K562 (cell line): ENCODE measurements around the gene CCDC13. TPM values are rescaled to one million over a fixed set of nuclear protein-coding genes. Genes with fewer than 3 reads are reported as not detected.

Source experiments
- ATAC-seq: fragments of 200-7000 bp; cut with Tn5 transposase; 3 replicates; pipeline ENCODE4 v1.9.1; 2020; ENCODE audit warnings: moderate library complexity
- BruUV-seq: library from RNA; stranded (reverse); fragments of 400-500 nt; replicated peaks from 2 replicates; lab custom pipeline; 2021; lab: Mats Ljungman, UMichigan
- CTCF ChIA-PET: fragments of 300-600 bp; formaldehyde crosslinking; extraction: SDS; loops from one replicate; lab custom pipeline; 2021; ENCODE audit warnings: low intra/inter-chr PET ratio; lab: Yijun Ruan, JAX
- POLR2A ChIA-PET: fragments of 300-600, 350-650 bp; sonication (Branson Sonifier 250); formaldehyde crosslinking; extraction: SDS; loops from one replicate; lab custom pipeline; 2021; ENCODE audit warnings: antibody characterized with exemption, inconsistent platforms; lab: Yijun Ruan, JAX
- DNase-seq, 4 experiments: peaks; one replicate each; pipeline versions ENCODE4 v3.0.0 to v3.0.0-alpha.2; 2011 to 2018; ENCODE audit warnings: low spot score in 3 of 4, mixed read lengths in 3 of 4; ENCODE audit errors: extremely low read depth in 1 of 4
- FAIRE-seq: peaks from 2 replicates; lab custom pipeline; 2011; peaks lifted over from hg19 to GRCh38; lab: Jason Lieb, UNC
- H2AFZ ChIP-seq: 2 replicates; pipeline ENCODE4 v1.6.0; 2011; ENCODE audit warnings: low read depth, low read length, control low read depth, inconsistent platforms
- H3K27ac ChIP-seq: fragments of 200-600 bp; 3 replicates; pipeline ENCODE4 v1.8.0; 2011; ENCODE audit warnings: low read depth, mild to moderate bottlenecking, control low read depth, inconsistent platforms, low read length, moderate library complexity, mixed read lengths; ENCODE audit errors: extremely low read depth
- H3K27me3 ChIP-seq, 2 experiments: fragments of 300-600 bp in 1 of 2; 2 replicates in 1 of 2; 3 replicates in 1 of 2; pipeline versions ENCODE4 v1.6.0 to v1.8.0; 2011; ENCODE audit warnings: inconsistent platforms in 2 of 2, low read length in 2 of 2, mild to moderate bottlenecking in 1 of 2, mixed read lengths in 1 of 2, moderate library complexity in 1 of 2; ENCODE audit not compliant: control insufficient read depth in 2 of 2, insufficient read depth in 2 of 2
- H3K36me3 ChIP-seq: fragments of 300-600 bp; 3 replicates; pipeline ENCODE4 v1.8.0; 2011; ENCODE audit warnings: mild to moderate bottlenecking, low read length, inconsistent platforms; ENCODE audit not compliant: control insufficient read depth, insufficient read depth
- H3K4me1 ChIP-seq, 2 experiments: fragments of 200-600 bp in 1 of 2; replicated peaks in 1 of 2; 2 replicates in 1 of 2; 3 replicates in 1 of 2; pipeline versions ENCODE4 v1.5.1 to v1.8.0; 2011; ENCODE audit warnings: inconsistent platforms in 2 of 2, low read length in 2 of 2, mild to moderate bottlenecking in 1 of 2, mixed read lengths in 1 of 2, moderate library complexity in 1 of 2; ENCODE audit not compliant: control insufficient read depth in 2 of 2, insufficient read depth in 2 of 2
- H3K4me2 ChIP-seq: 2 replicates; pipeline ENCODE4 v1.6.1; 2011; ENCODE audit warnings: low read length, control low read depth, inconsistent platforms, mixed read lengths; ENCODE audit not compliant: insufficient read depth
- H3K4me3 ChIP-seq: fragments of 200-600 bp; sonication (generic), shearing (Covaris generic); 2 replicates; pipeline ENCODE4 v1.5.1; 2016; ENCODE audit warnings: control low read depth, inconsistent platforms
- H3K79me2 ChIP-seq: fragments of 200-600 bp; 3 replicates; pipeline ENCODE4 v1.8.0; 2011; ENCODE audit warnings: low read length, inconsistent platforms; ENCODE audit not compliant: control insufficient read depth, insufficient read depth
- H3K9ac ChIP-seq, 2 experiments: 2 replicates each; pipeline versions ENCODE4 v1.6.0 to v1.6.1; 2011; ENCODE audit warnings: low read depth in 2 of 2, low read length in 2 of 2, control low read depth in 1 of 2, inconsistent platforms in 1 of 2, mild to moderate bottlenecking in 1 of 2, mixed read lengths in 1 of 2; ENCODE audit not compliant: insufficient read depth in 1 of 2
- H3K9me1 ChIP-seq: one replicate; pipeline ENCODE4 v1.6.0; 2011; ENCODE audit warnings: inconsistent platforms, mild to moderate bottlenecking, low read length, moderate library complexity; ENCODE audit not compliant: control insufficient read depth, insufficient read depth
- H3K9me3 ChIP-seq: replicated peaks from 2 replicates; pipeline ENCODE4 v1.5.1; 2011; ENCODE audit warnings: low read depth, low read length, inconsistent platforms; ENCODE audit not compliant: control insufficient read depth, insufficient read depth
- H4K20me1 ChIP-seq: replicated peaks from 2 replicates; pipeline ENCODE4 v1.6.1; 2011; ENCODE audit warnings: low read length, inconsistent platforms, mixed read lengths; ENCODE audit not compliant: control insufficient read depth, insufficient read depth
- BRD4 ChIP-seq: fragments of 200-600 bp; sonication (generic); IDR thresholded peaks from 2 replicates; pipeline ENCODE4 v1.6.1; 2017; ENCODE audit warnings: inconsistent platforms
- ELF1 ChIP-seq: fragments of 200-800 bp; sonication (Bioruptor generic); IDR thresholded peaks from 2 replicates; pipeline ENCODE4 v1.6.1; 2016; ENCODE audit warnings: missing genetic modification characterization, missing compliant biosample characterization
- HNRNPL ChIP-seq: fragments of 200-400 bp; formaldehyde crosslinking; IDR thresholded peaks from 2 replicates; pipeline ENCODE4 v1.6.1; 2017; ENCODE audit warnings: low read depth, mild to moderate bottlenecking, low read length
- KLF16 ChIP-seq: IDR thresholded peaks from 2 replicates; pipeline ENCODE4 v1.6.1; 2016; ENCODE audit warnings: antibody characterized with exemption
- SMC3 ChIP-seq: conservative IDR thresholded peaks from 2 replicates; pipeline ENCODE4 v1.6.1; 2011; ENCODE audit warnings: low read depth, low read length, improper control_type of control experiment; ENCODE audit not compliant: insufficient read depth
- TOE1 ChIP-seq, 2 experiments: fragments of 450-650 bp in 1 of 2; sonication (generic) in 1 of 2; formaldehyde crosslinking in 1 of 2; IDR thresholded peaks; 2 replicates each; pipeline versions ENCODE4 v1.7.1 to v1.8.0; 2016 to 2022; ENCODE audit warnings: borderline replicate concordance in 2 of 2, mild to moderate bottlenecking in 2 of 2, antibody characterized with exemption in 1 of 2, inconsistent platforms in 1 of 2, low read depth in 1 of 2, missing genetic modification reagents in 1 of 2, moderate library complexity in 1 of 2
- ZNF133 ChIP-seq: fragments of 250-450 bp; sonication (Bioruptor Pico); IDR thresholded peaks from 2 replicates; pipeline ENCODE4 v1.4.0; 2020; ENCODE audit warnings: mild to moderate bottlenecking
- ZNF431 ChIP-seq: sonication (generic); formaldehyde crosslinking; IDR thresholded peaks from 2 replicates; pipeline ENCODE4 v1.8.0; 2022; ENCODE audit warnings: mild to moderate bottlenecking, missing genetic modification reagents
- WGBS: fragments of 100-300 bp; shearing (Covaris generic); methylation state at CpG from one replicate; pipeline ENCODE4 v1.1.6; 2016; ENCODE audit warnings: low coverage, mixed read lengths; ENCODE audit not compliant: insufficient coverage; ENCODE audit errors: missing lambda C conversion rate; 5-methylcytosine and 5-hydroxymethylcytosine counted together
- in situ Hi-C: fragments of 300-500 bp; cut with MboI; formaldehyde crosslinking; loops from 4 replicates; pipeline ENCODE4 v1.15.0; 2018; ENCODE audit warnings: inconsistent platforms, mixed read lengths
- intact Hi-C: fragments of 100-400 bp; cut with micrococcal nuclease; formaldehyde crosslinking; loops from 2 replicates; pipeline ENCODE4 v1.14.2; 2022
- polyA plus RNA-seq, 8 experiments: library from polyadenylated mRNA; depleted of rRNA in 4 of 8; stranded (reverse) in 5 of 8; unstranded in 3 of 8; fragments of >200 nt; fragmentation: Nextera tagmentation in 2 of 8; fragmentation: Illumina TruSeq in 1 of 8; extraction: Ambion mirVana in 2 of 8; extraction: Trizol in 1 of 8; gene quantifications; 2 replicates each; pipeline versions ENCODE4 v1.2.1 to v1.2.3, GENCODE V29; 2011 to 2014; ENCODE audit warnings: inconsistent platforms in 1 of 8, missing spikeins in 1 of 8
- total RNA-seq, 7 experiments: library from RNA; depleted of rRNA in 6 of 7; stranded (reverse); fragments of >200 nt in 6 of 7; fragmentation: Illumina TruSeq in 2 of 7; extraction: Trizol in 2 of 7; gene quantifications; 2 replicates each; pipeline versions ENCODE4 v1.2.1 to v1.2.3, GENCODE V29; 2011 to 2021; ENCODE audit warnings: low replicate concordance in 1 of 7
- TF ChIP-seq, protein P1 (sequence below), 2 experiments: fragments of 450-650 bp in 1 of 2; sonication (generic) in 1 of 2; formaldehyde crosslinking in 1 of 2; IDR thresholded peaks; 2 replicates each; pipeline versions ENCODE4 v1.7.1 to v1.9.0; 2016 to 2022; ENCODE audit warnings: inconsistent platforms in 1 of 2, mild to moderate bottlenecking in 1 of 2, missing genetic modification reagents in 1 of 2

CCDC13 gene
- total and polyA plus RNA-seq, 9 of the 15 experiments (the other 6 are each of a cell fraction or from before 2014, with no cell fraction given): 0.20 to 0.70 (median 0.48) TPM; not detected in 2

DNA sequence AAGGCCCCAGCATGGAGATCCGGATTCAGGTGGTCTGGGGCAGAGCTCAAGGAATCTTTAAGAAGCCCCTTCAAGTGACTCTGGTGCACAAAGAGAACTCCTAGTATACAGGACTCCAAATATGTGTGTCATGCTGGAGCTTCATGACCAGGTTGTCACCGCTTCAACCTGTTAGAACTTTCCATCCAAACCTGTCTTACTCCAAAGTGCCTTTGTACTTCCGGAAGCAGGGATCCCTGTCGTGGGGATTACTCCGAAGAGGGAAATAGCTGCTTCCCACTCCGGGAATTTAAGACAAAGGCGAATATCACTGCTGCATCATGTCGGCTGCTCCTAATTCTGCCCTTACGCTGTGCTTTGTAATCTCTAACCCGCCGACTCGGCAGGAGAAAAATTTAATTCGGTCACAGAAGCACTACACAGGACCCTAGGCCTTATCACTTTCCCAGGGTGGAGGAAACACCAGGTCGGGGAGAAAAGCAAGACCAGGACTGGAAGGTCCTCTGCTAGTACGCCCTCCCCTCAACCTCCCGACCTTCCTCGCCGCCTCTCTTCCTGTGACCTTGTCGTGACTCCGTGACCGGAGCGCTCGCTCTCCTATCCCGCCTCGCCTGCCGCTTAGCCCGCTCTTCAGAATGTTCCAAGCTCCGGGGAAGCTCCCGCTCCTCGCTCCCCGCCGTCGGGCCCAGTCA lies 30.5 kb upstream of the CCDC13 start:
- BruUV-seq: TSS peak; percentile 41
- POLR2A ChIA-PET: interaction anchor here (0.6 to 3.0 kb wide), 15 partner anchors 10 to 828 kb away, joined by 3 to 19 read pairs (median 4); partner anchors contain the start of gene CYP8B1
- in situ Hi-C loops (no loop called here), intact Hi-C loops (no loop called here)
- Histone ChIP-seq H3K9me1 (no peaks in the 10 kb centered on the region), H3K27ac (peak overlapping the region; percentile 83), H3K4me1 (peaks cover 20 to 26% of the 10 kb centered on the region in 2 experiments; a peak in 4 of 5 replicates), H3K9ac (peak overlapping the region; percentile 90 to 99), H3K4me2 (peak overlapping the region; percentile 88), H3K27me3 (no peaks in the 10 kb centered on the region), H3K9me3 (no peaks in the 10 kb centered on the region), H3K79me2 (peaks cover 53% of the 10 kb centered on the region), H3K36me3 (peaks cover 27% of the 10 kb centered on the region; the same call in 2 of the 3 replicates), H4K20me1 (no peaks in the 10 kb centered on the region), H2AFZ (peak overlapping the region; percentile 70), H3K4me3 (peak overlapping the region; percentile 75)
- 1% methylated on average over 33 of the region's 33 CpGs for WGBS
- FAIRE-seq (peak; percentile 11), ATAC-seq (peak; percentile 72), DNase-seq (peak in 3 of 4 experiments; percentile 56 to 78 (median 78))
- CTCF ChIA-PET: no interaction called here
- TF ChIP-seq ELF1 (tag) (peak; percentile 69), TOE1 (IDR thresholded peaks at IDR 0.05; ENCODE audit: borderline replicate concordance) (peak; percentile 79; the same call in 1 of the 2 replicates), TOE1 (CRISPR knock-in tag; IDR thresholded peaks at IDR 0.05; ENCODE audit: borderline replicate concordance, low read depth) (no peak), HNRNPL (no peak), KLF16 (peak; percentile 58), ZNF133 (CRISPR knock-in tag) (0 out of 2 replicates have a peak, but pooled peaks have one; percentile 45), BRD4 (0 out of 2 replicates have a peak, but pooled peaks have one; percentile 28), SMC3 (no peak), ZNF431 (0 out of 2 replicates have a peak, but pooled peaks have one; percentile 48)
- TF ChIP-seq, protein P1, sequence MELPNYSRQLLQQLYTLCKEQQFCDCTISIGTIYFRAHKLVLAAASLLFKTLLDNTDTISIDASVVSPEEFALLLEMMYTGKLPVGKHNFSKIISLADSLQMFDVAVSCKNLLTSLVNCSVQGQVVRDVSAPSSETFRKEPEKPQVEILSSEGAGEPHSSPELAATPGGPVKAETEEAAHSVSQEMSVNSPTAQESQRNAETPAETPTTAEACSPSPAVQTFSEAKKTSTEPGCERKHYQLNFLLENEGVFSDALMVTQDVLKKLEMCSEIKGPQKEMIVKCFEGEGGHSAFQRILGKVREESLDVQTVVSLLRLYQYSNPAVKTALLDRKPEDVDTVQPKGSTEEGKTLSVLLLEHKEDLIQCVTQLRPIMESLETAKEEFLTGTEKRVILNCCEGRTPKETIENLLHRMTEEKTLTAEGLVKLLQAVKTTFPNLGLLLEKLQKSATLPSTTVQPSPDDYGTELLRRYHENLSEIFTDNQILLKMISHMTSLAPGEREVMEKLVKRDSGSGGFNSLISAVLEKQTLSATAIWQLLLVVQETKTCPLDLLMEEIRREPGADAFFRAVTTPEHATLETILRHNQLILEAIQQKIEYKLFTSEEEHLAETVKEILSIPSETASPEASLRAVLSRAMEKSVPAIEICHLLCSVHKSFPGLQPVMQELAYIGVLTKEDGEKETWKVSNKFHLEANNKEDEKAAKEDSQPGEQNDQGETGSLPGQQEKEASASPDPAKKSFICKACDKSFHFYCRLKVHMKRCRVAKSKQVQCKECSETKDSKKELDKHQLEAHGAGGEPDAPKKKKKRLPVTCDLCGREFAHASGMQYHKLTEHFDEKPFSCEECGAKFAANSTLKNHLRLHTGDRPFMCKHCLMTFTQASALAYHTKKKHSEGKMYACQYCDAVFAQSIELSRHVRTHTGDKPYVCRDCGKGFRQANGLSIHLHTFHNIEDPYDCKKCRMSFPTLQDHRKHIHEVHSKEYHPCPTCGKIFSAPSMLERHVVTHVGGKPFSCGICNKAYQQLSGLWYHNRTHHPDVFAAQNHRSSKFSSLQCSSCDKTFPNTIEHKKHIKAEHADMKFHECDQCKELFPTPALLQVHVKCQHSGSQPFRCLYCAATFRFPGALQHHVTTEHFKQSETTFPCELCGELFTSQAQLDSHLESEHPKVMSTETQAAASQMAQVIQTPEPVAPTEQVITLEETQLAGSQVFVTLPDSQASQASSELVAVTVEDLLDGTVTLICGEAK (IDR thresholded peaks at IDR 0.05): 0 out of 2 replicates have a peak, but pooled peaks have one; percentile 43
- TF ChIP-seq, protein P1 (CRISPR knock-in tag; IDR thresholded peaks at IDR 0.05): no peak
